SK-N-MC (cell line): ENCODE measurements around the gene SERPINA5.

Experiments used
- DNase-seq: peaks from one replicate; pipeline ENCODE4 v3.0.0-alpha.2; 2011; ENCODE audit warnings: low read depth, low spot score
- H3K27ac ChIP-seq: fragments of 200-600 bp; sonication (generic); 2 replicates; pipeline ENCODE4 v1.5.1; 2016; ENCODE audit warnings: mixed run types
- H3K36me3 ChIP-seq: fragments of 200-600 bp; sonication (generic); 2 replicates; pipeline ENCODE4 v1.6.1; 2017; ENCODE audit warnings: antibody characterized with exemption, low read length, mixed read lengths; ENCODE audit not compliant: insufficient read depth
- H3K4me3 ChIP-seq: fragments of 200-600 bp; sonication (generic); 2 replicates; pipeline ENCODE4 v1.5.1; 2016
- H3K9ac ChIP-seq: fragments of 200-600 bp; sonication (generic); 2 replicates; pipeline ENCODE4 v1.8.0; 2017; ENCODE audit warnings: mixed run types, mixed read lengths; ENCODE audit not compliant: insufficient read length
- H3K9me3 ChIP-seq: fragments of 200-600 bp; sonication (generic); 2 replicates; pipeline ENCODE4 v1.6.1; 2017; ENCODE audit warnings: low read depth, mild to moderate bottlenecking, antibody characterized with exemption, low read length, moderate library complexity, mixed read lengths
- EZH2 ChIP-seq: fragments of 200-600 bp; sonication (generic); IDR thresholded peaks from one replicate; pipeline ENCODE4 v1.6.1; 2017; ENCODE audit warnings: antibody characterized with exemption
- FOXP2 ChIP-seq: optimal IDR thresholded peaks from 2 replicates; pipeline ENCODE3; 2011; ENCODE audit warnings: mild to moderate bottlenecking, moderate library complexity; ENCODE audit not compliant: insufficient read depth; ENCODE audit errors: extremely low read length, control extremely low read depth
- POLR2AphosphoS5 ChIP-seq: IDR thresholded peaks from 2 replicates; pipeline ENCODE4 v1.6.1; 2012; ENCODE audit warnings: mild to moderate bottlenecking, low read depth, low read length, borderline replicate concordance

Gene SERPINA5

DNA sequence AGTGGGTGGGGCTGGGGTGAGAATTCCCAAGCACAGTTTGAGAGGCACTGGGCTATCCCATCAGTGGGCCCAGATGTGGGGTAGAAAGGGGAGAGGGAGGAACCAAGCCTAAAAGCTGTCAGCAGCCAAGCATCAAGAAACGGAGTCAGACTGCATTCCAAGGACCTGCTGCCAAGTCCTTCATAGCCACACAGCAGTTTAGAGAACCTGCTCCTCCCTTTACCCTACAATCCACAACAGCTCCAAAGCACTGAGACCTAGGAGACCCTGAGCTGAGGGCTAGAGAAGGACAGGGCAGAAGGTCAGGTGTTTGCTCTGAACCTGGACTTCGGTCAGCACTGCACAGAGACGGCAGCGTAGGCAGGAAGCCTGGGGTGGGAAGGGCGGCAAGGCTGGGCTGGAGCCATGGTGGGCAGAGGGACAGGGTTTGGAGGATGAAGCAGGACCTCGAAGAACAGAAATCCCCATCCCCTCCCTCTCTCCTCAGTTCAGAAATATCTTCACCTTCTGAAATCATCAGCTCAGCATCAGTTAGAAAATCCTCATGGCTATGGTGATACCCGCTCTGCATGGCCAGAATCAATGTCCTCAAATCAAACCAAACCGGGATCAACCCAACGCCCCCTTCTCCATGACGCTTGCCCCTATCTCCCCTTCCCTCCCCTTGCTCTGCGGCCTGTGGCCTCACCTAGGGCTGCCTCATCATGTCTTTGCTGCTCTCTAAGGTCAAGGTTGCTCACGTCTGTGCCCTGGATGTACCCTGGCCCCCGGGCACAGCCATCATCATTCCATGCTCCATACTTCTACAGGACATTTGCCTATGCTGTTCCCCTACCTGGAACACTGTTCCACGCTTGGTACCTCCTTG lies 32.9 kb upstream of the SERPINA5 start:
- TF ChIP-seq FOXP2 = no peak
- TF ChIP-seq POLR2AphosphoS5 = no peak
- no peak for TF ChIP-seq EZH2
- H3K4me3 ChIP-seq = no peak overlapping the region
- H3K9me3 ChIP-seq = no peaks in the 10 kb centered on the region
- H3K9ac ChIP-seq = no peak overlapping the region
- no peak overlapping the region for H3K27ac ChIP-seq
- DNase-seq = no peak
- H3K36me3 ChIP-seq = no peaks in the 10 kb centered on the region

DNA sequence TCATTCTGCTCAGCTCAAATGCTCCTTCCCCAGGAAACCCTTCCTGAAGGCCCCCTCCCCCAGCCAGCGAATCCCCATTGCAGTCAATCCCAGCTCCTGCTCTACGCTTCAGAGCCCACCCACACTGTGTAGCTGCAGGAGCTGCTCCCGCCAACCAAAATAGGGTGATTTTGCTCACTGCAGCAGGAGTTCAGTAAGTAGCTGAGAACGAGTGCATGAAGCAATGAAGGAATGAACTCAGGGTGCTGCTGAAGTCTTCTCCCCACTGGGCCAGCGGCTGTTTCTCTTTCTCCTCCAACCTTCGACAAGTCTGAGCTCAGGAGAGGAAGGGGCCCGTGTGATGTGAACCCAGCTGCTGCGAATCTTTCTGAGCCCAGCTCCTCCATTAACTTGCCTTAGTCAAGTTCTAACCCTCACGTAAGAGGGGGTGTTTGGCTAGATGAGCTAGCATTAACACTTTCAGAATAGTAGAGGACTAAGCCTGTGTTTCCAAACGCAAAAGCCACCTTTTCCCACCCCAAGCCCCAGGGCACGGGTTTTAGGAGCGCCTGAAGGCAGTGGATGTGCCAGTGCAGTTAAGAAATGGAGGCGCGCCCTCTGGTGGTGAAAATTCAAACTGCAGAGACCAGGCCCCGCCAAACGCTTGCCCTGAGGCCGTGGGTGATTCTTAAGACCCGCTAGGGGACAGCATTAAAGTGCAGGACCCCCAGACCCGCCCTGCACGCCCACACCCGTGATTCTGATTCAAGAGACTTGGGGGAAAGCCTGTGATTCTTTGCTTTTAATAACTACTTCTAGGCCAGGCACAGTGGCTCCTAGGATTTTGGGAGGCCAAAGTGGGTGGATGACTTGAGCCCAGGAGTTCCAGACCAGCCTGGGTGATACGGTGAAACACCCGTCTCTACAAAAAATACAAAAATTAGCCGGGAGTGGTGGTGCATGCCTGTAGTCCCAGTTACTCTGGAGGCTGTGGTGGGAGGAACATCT lies 31.9 kb upstream of the SERPINA5 start:
- Histone ChIP-seq H3K9me3 (no peaks in the 10 kb centered on the region), H3K4me3 (no peak overlapping the region), H3K9ac (no peak overlapping the region), H3K36me3 (no peaks in the 10 kb centered on the region), H3K27ac (no peak overlapping the region)
- DNase-seq = no peak
- TF ChIP-seq POLR2AphosphoS5 = no peak
- TF ChIP-seq FOXP2 = no peak
- TF ChIP-seq EZH2 = no peak

DNA sequence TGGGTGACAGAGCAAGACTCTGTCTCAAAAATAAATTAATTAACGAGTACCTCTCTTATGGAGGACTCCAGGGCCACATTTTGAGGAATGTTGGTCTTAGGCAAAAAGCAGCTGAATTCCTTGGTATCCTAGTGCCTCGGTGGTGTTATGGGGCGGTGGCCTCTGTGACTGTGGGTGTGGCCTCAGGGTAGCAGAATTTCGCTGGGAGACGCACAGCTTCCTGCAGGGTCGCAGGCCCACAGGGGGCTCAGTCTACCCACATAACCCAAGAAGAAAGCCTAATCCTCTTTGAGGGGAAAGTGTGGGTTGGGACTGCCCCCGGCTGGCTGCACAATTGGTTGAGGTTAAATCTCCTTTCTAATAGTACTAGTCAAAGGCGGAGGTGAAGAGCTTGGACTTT lies 31.2 kb upstream of the SERPINA5 start:
- Histone ChIP-seq H3K4me3 (no peak overlapping the region), H3K9ac (no peak overlapping the region), H3K9me3 (no peaks in the 10 kb centered on the region), H3K27ac (no peak overlapping the region), H3K36me3 (no peaks in the 10 kb centered on the region)
- no peak for DNase-seq
- TF ChIP-seq EZH2 (no peak), POLR2AphosphoS5 (no peak), FOXP2 (no peak)

GRCh38 chr14:94555991-94556390 lies 25.2 kb upstream of the SERPINA5 start:
- TF ChIP-seq EZH2 = no peak
- TF ChIP-seq POLR2AphosphoS5 = no peak
- TF ChIP-seq FOXP2 = no peak
- H3K27ac ChIP-seq = no peak overlapping the region
- H3K9ac ChIP-seq = no peak overlapping the region
- H3K36me3 ChIP-seq = no peaks in the 10 kb centered on the region
- no peaks in the 10 kb centered on the region for H3K9me3 ChIP-seq
- no peak for DNase-seq
- H3K4me3 ChIP-seq = no peak overlapping the region

- Histone ChIP-seq H3K9me3 (no peaks in the 10 kb centered on the region), H3K9ac (no peak overlapping the region), H3K27ac (no peak overlapping the region), H3K4me3 (no peak overlapping the region), H3K36me3 (no peaks in the 10 kb centered on the region)
- DNase-seq = no peak
- TF ChIP-seq EZH2 (no peak), FOXP2 (no peak), POLR2AphosphoS5 (no peak)
Measured at GRCh38 chr14:94557327-94557726, 23.9 kb upstream of the SERPINA5 start.

DNA sequence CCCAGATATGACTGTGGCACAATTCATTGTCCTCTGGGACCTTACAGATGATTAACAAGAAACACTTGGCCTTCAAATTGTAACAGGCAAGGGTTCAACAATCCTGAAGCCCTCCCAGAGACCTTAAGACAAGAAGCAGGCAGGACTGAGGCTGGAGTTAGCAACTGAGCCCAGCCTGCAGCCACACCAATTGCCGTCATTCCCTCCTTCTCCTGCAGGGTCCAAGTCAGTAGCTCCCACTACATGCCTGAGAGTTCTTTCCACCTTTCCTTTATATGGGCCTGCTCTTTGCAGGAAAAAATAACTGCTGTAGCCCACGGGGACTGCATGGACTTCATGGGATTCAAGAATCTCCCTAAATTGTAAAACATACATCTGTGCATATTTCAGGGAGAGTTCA lies 22.4 kb upstream of the SERPINA5 start:
- Histone ChIP-seq H3K36me3 (no peaks in the 10 kb centered on the region), H3K9me3 (no peaks in the 10 kb centered on the region), H3K9ac (no peak overlapping the region), H3K27ac (no peak overlapping the region), H3K4me3 (no peak overlapping the region)
- no peak for DNase-seq
- TF ChIP-seq POLR2AphosphoS5 = no peak

DNA sequence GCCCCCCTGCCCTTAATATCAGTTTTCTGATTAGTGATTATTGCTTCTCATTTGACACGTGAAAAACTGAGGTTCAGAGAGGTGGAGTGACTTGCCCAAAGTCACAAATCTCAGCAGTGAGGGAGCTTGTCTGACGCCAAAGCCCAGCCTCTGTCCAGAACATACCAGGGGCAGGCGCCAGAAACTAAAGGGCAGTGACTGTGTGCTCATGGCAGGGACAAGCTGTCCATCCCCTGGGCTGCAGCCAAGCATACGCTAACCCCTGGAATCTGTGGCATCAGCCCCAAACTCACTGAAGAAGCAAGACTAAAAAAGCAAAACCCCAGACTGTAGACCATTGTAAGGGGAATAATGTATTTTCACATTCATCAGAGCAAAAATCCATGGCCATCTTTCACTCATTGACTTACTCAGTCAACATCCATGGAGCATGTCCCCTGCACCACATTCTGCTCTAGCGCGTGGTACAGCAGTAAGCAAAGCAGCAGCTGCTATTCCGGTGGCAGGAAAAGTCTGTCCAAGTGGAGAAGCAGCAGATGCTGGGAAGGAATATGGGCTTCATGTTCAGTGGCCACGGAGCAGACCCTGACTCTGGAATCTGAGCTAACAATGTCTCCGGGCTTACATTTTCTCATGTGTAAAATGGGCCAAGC lies 21.5 kb upstream of the SERPINA5 start:
- Histone ChIP-seq H3K27ac (no peak overlapping the region), H3K36me3 (no peaks in the 10 kb centered on the region), H3K9me3 (no peaks in the 10 kb centered on the region), H3K4me3 (no peak overlapping the region), H3K9ac (no peak overlapping the region)
- DNase-seq = no peak
- no peak for TF ChIP-seq POLR2AphosphoS5
- no peak for TF ChIP-seq EZH2
- no peak for TF ChIP-seq FOXP2

DNA sequence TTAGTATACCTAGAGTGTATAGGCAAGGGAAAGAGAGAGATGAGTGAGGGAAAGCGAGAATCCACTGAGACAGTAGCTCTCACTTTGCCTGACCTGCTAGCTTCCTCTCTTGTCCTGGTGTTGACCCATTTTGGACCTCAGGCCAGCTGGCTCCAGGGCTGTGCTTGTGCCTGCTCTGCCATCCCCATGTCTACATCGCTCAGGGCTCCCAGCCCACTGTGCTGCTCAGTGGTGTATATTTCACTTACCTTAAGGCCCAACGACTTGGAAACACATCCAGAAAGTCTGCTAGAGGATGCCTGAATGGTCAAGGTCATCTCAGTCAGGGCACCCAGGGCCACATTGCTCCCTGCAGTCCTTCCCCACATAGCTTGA lies 20.9 kb upstream of the SERPINA5 start:
- no peak for TF ChIP-seq POLR2AphosphoS5
- TF ChIP-seq FOXP2 = no peak
- TF ChIP-seq EZH2 = no peak
- no peak overlapping the region for H3K27ac ChIP-seq
- no peaks in the 10 kb centered on the region for H3K9me3 ChIP-seq
- no peaks in the 10 kb centered on the region for H3K36me3 ChIP-seq
- no peak overlapping the region for H3K9ac ChIP-seq
- DNase-seq = no peak
- H3K4me3 ChIP-seq = no peak overlapping the region
